ENCODE data around the gene PLEKHG4B. TPM values are rescaled to one million over a fixed set of nuclear protein-coding genes. Genes with fewer than 3 reads are reported as not detected.

The PLEKHG4B gene
- total RNA-seq, 1 experiment from 2014 or later, result not detected

- H3K27me3 Mint-ChIP-seq (ENCODE audit: insufficient read depth, unreplicated experiment), result peaks cover 23% of the 10 kb centered on the region
- DNase-seq (ENCODE audit: unreplicated experiment), result no peak
- TF ChIP-seq, protein P1, sequence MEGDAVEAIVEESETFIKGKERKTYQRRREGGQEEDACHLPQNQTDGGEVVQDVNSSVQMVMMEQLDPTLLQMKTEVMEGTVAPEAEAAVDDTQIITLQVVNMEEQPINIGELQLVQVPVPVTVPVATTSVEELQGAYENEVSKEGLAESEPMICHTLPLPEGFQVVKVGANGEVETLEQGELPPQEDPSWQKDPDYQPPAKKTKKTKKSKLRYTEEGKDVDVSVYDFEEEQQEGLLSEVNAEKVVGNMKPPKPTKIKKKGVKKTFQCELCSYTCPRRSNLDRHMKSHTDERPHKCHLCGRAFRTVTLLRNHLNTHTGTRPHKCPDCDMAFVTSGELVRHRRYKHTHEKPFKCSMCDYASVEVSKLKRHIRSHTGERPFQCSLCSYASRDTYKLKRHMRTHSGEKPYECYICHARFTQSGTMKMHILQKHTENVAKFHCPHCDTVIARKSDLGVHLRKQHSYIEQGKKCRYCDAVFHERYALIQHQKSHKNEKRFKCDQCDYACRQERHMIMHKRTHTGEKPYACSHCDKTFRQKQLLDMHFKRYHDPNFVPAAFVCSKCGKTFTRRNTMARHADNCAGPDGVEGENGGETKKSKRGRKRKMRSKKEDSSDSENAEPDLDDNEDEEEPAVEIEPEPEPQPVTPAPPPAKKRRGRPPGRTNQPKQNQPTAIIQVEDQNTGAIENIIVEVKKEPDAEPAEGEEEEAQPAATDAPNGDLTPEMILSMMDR (IDR thresholded peaks at IDR 0.05; ENCODE audit: unreplicated experiment), result no peak
- POLR2A ChIA-PET, result no interaction called here
- no TSS peak for BruUV-seq (replicated peaks)
- H3K27ac Mint-ChIP-seq (ENCODE audit: low read depth, unreplicated experiment), result no peak overlapping the region
- peaks cover 7% of the 10 kb centered on the region for H3K9me3 Mint-ChIP-seq (ENCODE audit: unreplicated experiment)
- H3K4me1 Mint-ChIP-seq (ENCODE audit: insufficient read depth, unreplicated experiment), result no peaks in the 10 kb centered on the region
- H3K4me3 Mint-ChIP-seq (ENCODE audit: unreplicated experiment), result no peak overlapping the region
- intact Hi-C loops (cut with micrococcal nuclease), result no loop called here
- CTCF ChIA-PET, result no interaction called here
- H3K36me3 Mint-ChIP-seq (ENCODE audit: insufficient read depth, unreplicated experiment), result no peaks in the 10 kb centered on the region
These were observed 47.0 kb downstream of the PLEKHG4B start for GRCh38 chr5:138936-139335.

GRCh38 chr5:139579-140442 is 47.8 kb downstream of the PLEKHG4B start:
- ChIA-PET POLR2A (no interaction called here), CTCF (no interaction called here)
- DNase-seq (ENCODE audit: unreplicated experiment), result no peak
- H3K27ac Mint-ChIP-seq (ENCODE audit: low read depth, unreplicated experiment), result no peak overlapping the region
- no peaks in the 10 kb centered on the region for H3K4me1 Mint-ChIP-seq (ENCODE audit: insufficient read depth, unreplicated experiment)
- BruUV-seq (replicated peaks), result no TSS peak
- peaks cover 32% of the 10 kb centered on the region for H3K27me3 Mint-ChIP-seq (ENCODE audit: insufficient read depth, unreplicated experiment)
- no peaks in the 10 kb centered on the region for H3K36me3 Mint-ChIP-seq (ENCODE audit: insufficient read depth, unreplicated experiment)
- TF ChIP-seq, protein P1 (IDR thresholded peaks at IDR 0.05; ENCODE audit: unreplicated experiment), result no peak
- H3K9me3 Mint-ChIP-seq (ENCODE audit: unreplicated experiment), result peaks cover 7% of the 10 kb centered on the region
- intact Hi-C loops (cut with micrococcal nuclease), result no loop called here
- no peak overlapping the region for H3K4me3 Mint-ChIP-seq (ENCODE audit: unreplicated experiment)

- POLR2A ChIA-PET, result no interaction called here
- DNase-seq (ENCODE audit: unreplicated experiment), result no peak
- H3K4me3 Mint-ChIP-seq (ENCODE audit: unreplicated experiment), result no peak overlapping the region
- H3K36me3 Mint-ChIP-seq (ENCODE audit: insufficient read depth, unreplicated experiment), result no peaks in the 10 kb centered on the region
- no peaks in the 10 kb centered on the region for H3K4me1 Mint-ChIP-seq (ENCODE audit: insufficient read depth, unreplicated experiment)
- BruUV-seq (replicated peaks), result no TSS peak
- TF ChIP-seq, protein P1 (IDR thresholded peaks at IDR 0.05; ENCODE audit: unreplicated experiment), result no peak
- intact Hi-C loops (cut with micrococcal nuclease), result no loop called here
- CTCF ChIA-PET, result no interaction called here
- peaks cover 33% of the 10 kb centered on the region for H3K27me3 Mint-ChIP-seq (ENCODE audit: insufficient read depth, unreplicated experiment)
- H3K9me3 Mint-ChIP-seq (ENCODE audit: unreplicated experiment), result peaks cover 7% of the 10 kb centered on the region
- no peak overlapping the region for H3K27ac Mint-ChIP-seq (ENCODE audit: low read depth, unreplicated experiment)
These were observed 48.5 kb downstream of the PLEKHG4B start for GRCh38 chr5:140443-140829.

DNA sequence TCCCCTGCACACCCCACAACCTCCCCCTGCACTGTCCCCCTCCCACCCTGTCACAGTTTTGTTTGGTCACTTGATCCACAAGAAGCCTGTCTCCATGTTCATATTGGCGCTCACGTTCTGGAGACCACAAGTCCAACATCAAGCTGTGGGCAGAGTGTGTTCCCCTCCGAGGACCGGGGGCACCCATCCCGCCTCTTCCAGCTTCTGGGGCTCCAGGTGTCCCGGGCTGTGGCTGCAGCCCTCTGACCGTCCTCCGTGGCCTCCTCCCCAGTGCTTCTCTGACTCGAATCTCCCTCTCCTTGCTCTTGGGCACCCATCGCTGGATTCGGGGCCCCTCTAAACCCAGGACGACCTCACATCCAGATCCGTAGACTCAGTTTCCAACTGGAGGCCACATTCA is 49.2 kb downstream of the PLEKHG4B start:
- CTCF ChIA-PET, result no interaction called here
- Mint-ChIP-seq H3K36me3 (ENCODE audit: insufficient read depth, unreplicated experiment) (no peaks in the 10 kb centered on the region), H3K4me3 (ENCODE audit: unreplicated experiment) (no peak overlapping the region), H3K27me3 (ENCODE audit: insufficient read depth, unreplicated experiment) (peaks cover 33% of the 10 kb centered on the region), H3K27ac (ENCODE audit: low read depth, unreplicated experiment) (no peak overlapping the region), H3K9me3 (ENCODE audit: unreplicated experiment) (peaks cover 7% of the 10 kb centered on the region), H3K4me1 (ENCODE audit: insufficient read depth, unreplicated experiment) (no peaks in the 10 kb centered on the region)
- POLR2A ChIA-PET, result no interaction called here
- no TSS peak for BruUV-seq (replicated peaks)
- TF ChIP-seq, protein P1 (IDR thresholded peaks at IDR 0.05; ENCODE audit: unreplicated experiment), result no peak
- DNase-seq (ENCODE audit: unreplicated experiment), result no peak
- intact Hi-C loops (cut with micrococcal nuclease), result no loop called here

Measured in MCF 10A (cell line).